GM12801 (cell line): Measurements from ENCODE around the gene ARHGAP33.

Experiments
- CTCF ChIP-seq: IDR thresholded peaks from one replicate; pipeline ENCODE4 v1.5.1; 2011; ENCODE audit warnings: control low read depth; ENCODE audit not compliant: insufficient read length; ENCODE audit errors: extremely low read depth

Gene ARHGAP33

GRCh38 chr19:35792312-35792711, 16.9 kb downstream of the ARHGAP33 start:
- no peak for TF ChIP-seq CTCF

GRCh38 chr19:35792888-35793287, 17.5 kb downstream of the ARHGAP33 start:
- no peak for TF ChIP-seq CTCF

GRCh38 chr19:35793381-35794165, 18.2 kb downstream of the ARHGAP33 start:
- no peak for TF ChIP-seq CTCF

GRCh38 chr19:35796645-35797542, 21.5 kb downstream of the ARHGAP33 start:
- TF ChIP-seq CTCF = no peak

DNA sequence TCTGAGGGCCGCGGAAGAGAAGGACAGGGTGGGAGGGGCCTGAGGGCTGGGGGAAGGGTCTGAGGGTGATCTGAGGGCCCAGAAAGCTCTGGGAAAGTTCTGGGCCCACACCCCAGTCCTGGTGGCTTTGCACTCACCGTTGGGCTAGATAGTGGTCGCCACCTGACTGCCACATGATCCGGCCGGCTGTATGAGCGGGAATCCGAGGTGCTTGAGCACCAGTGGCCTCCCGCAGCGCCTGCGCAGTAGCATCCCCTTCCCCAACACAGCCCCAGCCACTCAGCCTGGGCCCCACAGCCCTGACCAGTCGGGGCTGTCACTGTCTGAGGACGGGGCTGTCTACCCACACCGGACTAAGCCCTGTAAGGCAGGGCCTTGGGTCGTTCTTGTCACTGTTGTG, 22.3 kb downstream of the ARHGAP33 start:
- no peak for TF ChIP-seq CTCF

DNA sequence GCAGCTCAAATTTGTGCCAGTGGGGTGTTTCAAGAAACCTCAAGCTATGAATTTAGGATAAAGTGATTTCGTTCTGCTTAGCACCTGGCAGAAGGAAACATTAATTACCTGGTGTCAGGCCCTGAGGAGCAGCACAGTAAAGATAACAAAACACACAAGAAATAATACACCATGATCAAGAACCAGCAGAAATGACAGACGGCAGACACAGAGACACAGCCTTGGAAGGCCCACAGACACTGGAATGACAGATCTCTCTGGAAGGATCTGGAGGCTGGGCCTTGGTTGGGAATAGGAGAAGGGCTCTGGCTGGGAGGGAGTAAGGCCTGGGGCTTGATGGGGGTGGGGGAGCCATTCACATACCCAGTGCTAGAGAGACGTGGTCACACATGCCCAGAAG, 26.5 kb downstream of the ARHGAP33 start:
- TF ChIP-seq CTCF = no peak

DNA sequence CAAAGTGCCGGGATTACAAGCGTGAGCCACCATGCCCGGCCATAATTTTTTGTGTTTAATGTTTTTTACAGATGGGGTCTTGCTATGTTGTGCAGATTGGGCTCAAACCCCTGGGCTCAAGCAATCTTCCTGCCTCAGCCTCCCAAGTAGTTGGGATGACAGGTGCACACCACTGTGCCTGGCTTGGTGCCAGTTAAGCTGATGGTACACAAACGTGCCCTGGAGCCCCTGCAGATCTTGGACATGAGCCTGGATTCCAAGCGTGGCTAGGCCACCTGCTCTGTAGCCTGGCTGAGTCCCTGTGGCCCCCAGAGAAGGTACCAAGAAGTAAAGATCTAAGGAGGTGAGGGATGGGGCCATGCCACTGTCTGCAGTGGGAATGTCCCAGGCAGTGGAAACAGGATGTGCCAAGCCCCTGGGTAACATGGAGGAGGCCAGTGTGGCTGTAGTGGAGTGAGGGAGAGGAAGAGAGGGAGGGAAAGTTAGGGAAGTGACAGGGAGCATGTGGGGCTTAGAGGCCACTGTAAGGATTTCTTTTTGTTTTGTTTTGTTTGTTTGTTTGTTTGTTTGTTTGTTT, 30.2 kb downstream of the ARHGAP33 start:
- TF ChIP-seq CTCF = no peak
